ENCODE measurements around the gene C1QL1. TPM values are rescaled to one million over a fixed set of nuclear protein-coding genes. Genes with fewer than 3 reads are reported as not detected.

C1QL1 gene
- total and polyA plus RNA-seq, 9 of the 15 experiments (the other 6 are each of a cell fraction or from before 2014, with no cell fraction given) = 0.07 to 0.12 (median 0.09) TPM; not detected in 6

- TF ChIP-seq ZBTB40 (IDR thresholded peaks at IDR 0.05) (peak; percentile 43; the same call in 1 of the 2 replicates), ZBTB40 (CRISPR knock-in tag; IDR thresholded peaks at IDR 0.05) (no peak), SMAD4 (CRISPR knock-in tag; conservative IDR thresholded peaks at IDR 0.05) (0 out of 2 replicates have a peak, but pooled peaks have one; percentile 23), HNRNPLL (IDR thresholded peaks at IDR 0.05; ENCODE audit: low read depth, low read length, poor library complexity, severe bottlenecking) (peak; percentile 75), L3MBTL2 (IDR thresholded peaks at IDR 0.05) (peak; percentile 76), SMAD3 (CRISPR knock-in tag; conservative IDR thresholded peaks at IDR 0.05) (no peak), VEZF1 (CRISPR knock-in tag; IDR thresholded peaks at IDR 0.05) (peak; percentile 90), TAF15 (IDR thresholded peaks at IDR 0.05; ENCODE audit: low read depth, low read length) (no peak), ZNF263 (CRISPR knock-in tag; IDR thresholded peaks at IDR 0.05; ENCODE audit: borderline replicate concordance) (peak; percentile 56; the same call in 1 of the 2 replicates), SRF (CRISPR knock-in tag; IDR thresholded peaks at IDR 0.05) (no peak), CHCHD3 (CRISPR knock-in tag; IDR thresholded peaks at IDR 0.05) (no peak), ZBTB2 (IDR thresholded peaks at IDR 0.05) (0 out of 2 replicates have a peak, but pooled peaks have one; percentile 37)
Measured at GRCh38 chr17:44968225-44969143, at the start of gene C1QL1 (continued).

Measured in K562 (cell line).